Skeletal muscle tissue (tissue), 4 donors: ENCODE results near the gene ITCH. TPM values are rescaled to one million over a fixed set of nuclear protein-coding genes. Genes with fewer than 3 reads are reported as not detected.

ENCODE experiments used
- H3K27ac ChIP-seq: one replicate; pipeline ENCODE4 v1.7.0; 2013; ENCODE audit warnings: mild to moderate bottlenecking, low read depth, low read length, inconsistent platforms
- H3K27me3 ChIP-seq, 3 donors: one replicate each; pipeline ENCODE4 v1.7.0; 2013; ENCODE audit warnings: low read length in 3 of 3; ENCODE audit not compliant: control insufficient read depth in 3 of 3, insufficient read depth in 3 of 3
- H3K36me3 ChIP-seq, 3 donors: one replicate each; pipeline ENCODE4 v1.7.0; 2013; ENCODE audit warnings: low read length in 3 of 3; ENCODE audit not compliant: control insufficient read depth in 3 of 3, insufficient read depth in 3 of 3
- H3K4me1 ChIP-seq, 3 donors: one replicate each; pipeline ENCODE4 v1.7.0; 2013; ENCODE audit warnings: low read length in 3 of 3, mild to moderate bottlenecking in 3 of 3; ENCODE audit not compliant: control insufficient read depth in 3 of 3, insufficient read depth in 3 of 3
- H3K4me3 ChIP-seq, 3 donors: one replicate each; pipeline ENCODE4 v1.7.0; 2013; ENCODE audit warnings: low read length in 3 of 3
- H3K9ac ChIP-seq, 3 donors: one replicate each; pipeline ENCODE4 v1.7.0; 2013; ENCODE audit warnings: low read length in 3 of 3, mild to moderate bottlenecking in 3 of 3, moderate library complexity in 2 of 3, low read depth in 1 of 3
- H3K9me3 ChIP-seq, 3 donors: one replicate each; pipeline ENCODE4 v1.7.0; 2013; ENCODE audit warnings: low read length in 3 of 3; ENCODE audit not compliant: control insufficient read depth in 3 of 3
- total RNA-seq: library from RNA; depleted of rRNA; stranded (reverse); fragments of >200 nt; gene quantifications from one replicate; pipeline ENCODE4 v1.2.3, GENCODE V29; 2014
- donor health status: Osteomylitis.

Gene ITCH
- total RNA-seq, 1 donor from 2014 or later: 69.4 TPM

- no peaks in the 10 kb centered on the region for H3K27me3 ChIP-seq
- peak overlapping the region in 2 of 3 donors; percentile 35 for H3K9ac ChIP-seq
- no peak overlapping the region for H3K4me3 ChIP-seq
- peak overlapping the region; percentile 9 for H3K27ac ChIP-seq
- peaks cover 10 to 24% (median 14%) of the 10 kb centered on the region in 3 donors for H3K36me3 ChIP-seq
- peaks cover 28 to 50% (median 35%) of the 10 kb centered on the region in 3 donors for H3K4me1 ChIP-seq
- no peaks in the 10 kb centered on the region for H3K9me3 ChIP-seq
Measured at GRCh38 chr20:34522969-34523871, 160.1 kb downstream of the ITCH start.

- no peak overlapping the region for H3K9ac ChIP-seq
- H3K36me3 ChIP-seq: peaks cover 18 to 33% (median 23%) of the 10 kb centered on the region in 3 donors
- H3K27me3 ChIP-seq: no peaks in the 10 kb centered on the region
- H3K4me1 ChIP-seq: peaks cover 28 to 57% (median 39%) of the 10 kb centered on the region in 3 donors
- H3K4me3 ChIP-seq: no peak overlapping the region
- H3K9me3 ChIP-seq: no peaks in the 10 kb centered on the region
- no peak overlapping the region for H3K27ac ChIP-seq
Measured at GRCh38 chr20:34524426-34524825, 161.4 kb downstream of the ITCH start.

- Histone ChIP-seq H3K4me1 (peaks cover 25 to 63% (median 39%) of the 10 kb centered on the region in 3 donors), H3K4me3 (no peak overlapping the region), H3K27ac (peak overlapping the region; percentile 68), H3K9ac (no peak overlapping the region), H3K9me3 (no peaks in the 10 kb centered on the region), H3K36me3 (peaks cover 22 to 40% (median 23%) of the 10 kb centered on the region in 3 donors), H3K27me3 (no peaks in the 10 kb centered on the region)
Measured at GRCh38 chr20:34525342-34525708, 162.3 kb downstream of the ITCH start.

GRCh38 chr20:34525709-34526416 lies 162.8 kb downstream of the ITCH start:
- peaks cover 24 to 62% (median 39%) of the 10 kb centered on the region in 3 donors for H3K4me1 ChIP-seq
- peak overlapping the region; percentile 10 to 51 (median 15) for H3K9ac ChIP-seq
- H3K27ac ChIP-seq: peak overlapping the region; percentile 68
- peaks cover 24 to 46% (median 27%) of the 10 kb centered on the region in 3 donors for H3K36me3 ChIP-seq
- peak overlapping the region in 2 of 3 donors; percentile 1 to 36 for H3K4me3 ChIP-seq
- H3K27me3 ChIP-seq: no peaks in the 10 kb centered on the region
- no peaks in the 10 kb centered on the region for H3K9me3 ChIP-seq

GRCh38 chr20:34526466-34526865 lies 163.4 kb downstream of the ITCH start:
- Histone ChIP-seq H3K27ac (peak overlapping the region; percentile 68), H3K9me3 (no peaks in the 10 kb centered on the region), H3K9ac (peak overlapping the region in 1 of 3 donors; percentile 51), H3K36me3 (peaks cover 24 to 49% (median 28%) of the 10 kb centered on the region in 3 donors), H3K27me3 (no peaks in the 10 kb centered on the region), H3K4me3 (no peak overlapping the region), H3K4me1 (peaks cover 24 to 60% (median 39%) of the 10 kb centered on the region in 3 donors)

- Histone ChIP-seq H3K4me1 (peaks cover 24 to 60% (median 39%) of the 10 kb centered on the region in 3 donors), H3K9ac (no peak overlapping the region), H3K9me3 (no peaks in the 10 kb centered on the region), H3K36me3 (peaks cover 29 to 50% (median 34%) of the 10 kb centered on the region in 3 donors), H3K4me3 (no peak overlapping the region), H3K27me3 (no peaks in the 10 kb centered on the region), H3K27ac (peak overlapping the region; percentile 68)
Measured at GRCh38 chr20:34527016-34527415, 163.9 kb downstream of the ITCH start.

- H3K4me1 ChIP-seq: peaks cover 14 to 49% (median 35%) of the 10 kb centered on the region in 3 donors
- H3K36me3 ChIP-seq: peaks cover 38 to 55% (median 45%) of the 10 kb centered on the region in 3 donors
- H3K27ac ChIP-seq: peak overlapping the region; percentile 33
Measured at GRCh38 chr20:34528921-34529297, 165.8 kb downstream of the ITCH start.

GRCh38 chr20:34529742-34530141 lies 166.7 kb downstream of the ITCH start:
- Histone ChIP-seq H3K27me3 (no peaks in the 10 kb centered on the region), H3K4me3 (no peak overlapping the region), H3K4me1 (peaks cover 12 to 43% (median 29%) of the 10 kb centered on the region in 3 donors), H3K27ac (no peak overlapping the region), H3K36me3 (peaks cover 45 to 62% (median 52%) of the 10 kb centered on the region in 3 donors), H3K9ac (no peak overlapping the region), H3K9me3 (no peaks in the 10 kb centered on the region)

More at GRCh38 chr20:34528921-34529297, 165.8 kb downstream of the ITCH start:
- Histone ChIP-seq H3K4me3 (no peak overlapping the region), H3K9me3 (no peaks in the 10 kb centered on the region), H3K27me3 (no peaks in the 10 kb centered on the region), H3K9ac (peak overlapping the region in 1 of 3 donors; percentile 25)

- Histone ChIP-seq H3K4me1 (peaks cover 11 to 41% (median 25%) of the 10 kb centered on the region in 3 donors), H3K9me3 (no peaks in the 10 kb centered on the region), H3K36me3 (peaks cover 51 to 68% (median 58%) of the 10 kb centered on the region in 3 donors), H3K27ac (no peak overlapping the region), H3K27me3 (no peaks in the 10 kb centered on the region), H3K4me3 (no peak overlapping the region), H3K9ac (peak overlapping the region in 1 of 3 donors; percentile 38)
Measured at GRCh38 chr20:34530342-34530741, 167.3 kb downstream of the ITCH start.
